HepG2 (cell line): ENCODE results near the gene CCDC148. TPM values are rescaled to one million over a fixed set of nuclear protein-coding genes. Genes with fewer than 3 reads are reported as not detected.
A peak's percentile ranks its signal among the peaks of the same experiment; 100 is the strongest.

ENCODE experiments used
- ATAC-seq: fragments of 200-7000 bp; cut with Tn5 transposase; 3 replicates; pipeline ENCODE4 v1.9.1; 2020; ENCODE audit warnings: mild to moderate bottlenecking, moderate library complexity
- BruUV-seq: library from RNA; stranded (reverse); fragments of 400-500 nt; replicated peaks from 2 replicates; lab custom pipeline; 2021; lab: Mats Ljungman, UMichigan
- CTCF ChIA-PET: fragments of 300-600 bp; formaldehyde crosslinking; extraction: SDS; loops from one replicate; lab custom pipeline; 2021; ENCODE audit warnings: low total read pairs, inconsistent platforms, low intra/inter-chr PET ratio; lab: Yijun Ruan, JAX
- POLR2A ChIA-PET: fragments of 350-600 bp; sonication (Branson Sonifier 250); formaldehyde crosslinking; loops from one replicate; lab custom pipeline; 2020; ENCODE audit warnings: antibody characterized with exemption, inconsistent platforms; lab: Yijun Ruan, JAX
- DNase-seq: peaks from one replicate; pipeline ENCODE4 v3.0.0-alpha.2; 2015; ENCODE audit warnings: low spot score
- FAIRE-seq: peaks from 3 replicates; lab custom pipeline; 2011; peaks lifted over from hg19 to GRCh38; lab: Jason Lieb, UNC
- H2AFZ ChIP-seq: one replicate; pipeline ENCODE4 v1.6.1; 2011; ENCODE audit warnings: low read length, inconsistent platforms
- H3K27ac ChIP-seq: fragments of 300-600 bp; 3 replicates; pipeline ENCODE4 v1.8.0; 2011; ENCODE audit warnings: mixed run types, mild to moderate bottlenecking, mixed read lengths, low read length, inconsistent platforms; ENCODE audit not compliant: insufficient read depth; ENCODE audit errors: extremely low read length
- H3K27me3 ChIP-seq, 2 experiments: fragments of 200-600 bp in 1 of 2; 2 replicates in 1 of 2; 3 replicates in 1 of 2; pipeline versions ENCODE4 v1.6.0 to v1.8.0; 2011; ENCODE audit warnings: low read length in 2 of 2, mild to moderate bottlenecking in 2 of 2, moderate library complexity in 2 of 2, inconsistent platforms in 1 of 2; ENCODE audit not compliant: insufficient read depth in 2 of 2, control insufficient read depth in 1 of 2
- H3K36me3 ChIP-seq, 2 experiments: fragments of 200-600 bp in 1 of 2; replicated peaks in 1 of 2; 2 replicates in 1 of 2; 3 replicates in 1 of 2; pipeline versions ENCODE4 v1.5.1 to v1.8.0; 2011; ENCODE audit warnings: low read length in 2 of 2, inconsistent platforms in 1 of 2; ENCODE audit not compliant: insufficient read depth in 2 of 2, control insufficient read depth in 1 of 2
- H3K4me1 ChIP-seq: 2 replicates; pipeline ENCODE4 v1.5.1; 2012; ENCODE audit warnings: low read length, inconsistent platforms; ENCODE audit not compliant: insufficient read depth
- H3K4me2 ChIP-seq: 2 replicates; pipeline ENCODE4 v1.6.0; 2011; ENCODE audit warnings: low read depth, low read length, inconsistent platforms
- H3K4me3 ChIP-seq, 3 experiments: fragments of 200-600 bp in 1 of 3; sonication (generic), shearing (Covaris generic) in 1 of 3; replicated peaks in 1 of 3; 2 replicates each; pipeline ENCODE4 v1.5.1; 2011 to 2016; ENCODE audit warnings: low read length in 3 of 3, inconsistent platforms in 2 of 3, low read depth in 2 of 3, mild to moderate bottlenecking in 2 of 3, control low read depth in 1 of 3, mixed read lengths in 1 of 3; ENCODE audit not compliant: insufficient read depth in 1 of 3
- H3K79me2 ChIP-seq: one replicate; pipeline ENCODE4 v1.6.1; 2011; ENCODE audit warnings: low read length, inconsistent platforms; ENCODE audit not compliant: insufficient read depth
- H3K9ac ChIP-seq: 2 replicates; pipeline ENCODE4 v1.6.0; 2011; ENCODE audit warnings: mild to moderate bottlenecking, low read depth, low read length, inconsistent platforms; ENCODE audit not compliant: insufficient read depth
- H3K9me3 ChIP-seq: 2 replicates; pipeline ENCODE4 v1.5.1; 2012; ENCODE audit warnings: mild to moderate bottlenecking, low read length
- H4K20me1 ChIP-seq: 2 replicates; pipeline ENCODE4 v1.6.0; 2011; ENCODE audit warnings: inconsistent platforms, mild to moderate bottlenecking, low read length, moderate library complexity; ENCODE audit not compliant: insufficient read depth
- ATAD3A ChIP-seq: sonication (generic); formaldehyde crosslinking; IDR thresholded peaks from 2 replicates; pipeline ENCODE4 v1.4.0; 2020; ENCODE audit warnings: missing genetic modification reagents
- BRF2 ChIP-seq: sonication (generic); formaldehyde crosslinking; IDR thresholded peaks from 2 replicates; pipeline ENCODE4 v1.8.1; 2022; ENCODE audit warnings: mild to moderate bottlenecking, missing genetic modification reagents
- E2F1 ChIP-seq: sonication (generic); formaldehyde crosslinking; IDR thresholded peaks from 2 replicates; pipeline ENCODE4 v1.5.0; 2020; ENCODE audit warnings: missing genetic modification reagents
- JDP2 ChIP-seq: sonication (generic); formaldehyde crosslinking; IDR thresholded peaks from 2 replicates; pipeline ENCODE4 v1.8.1; 2022; ENCODE audit warnings: missing genetic modification reagents, borderline replicate concordance
- MED8 ChIP-seq: sonication (generic); formaldehyde crosslinking; IDR thresholded peaks from 2 replicates; pipeline ENCODE4 v1.8.1; 2023; ENCODE audit warnings: mild to moderate bottlenecking, missing genetic modification reagents; ENCODE audit not compliant: insufficient replicate concordance
- SP4 ChIP-seq: sonication (generic); formaldehyde crosslinking; IDR thresholded peaks from 2 replicates; pipeline ENCODE4 v1.8.1; 2023; ENCODE audit warnings: mild to moderate bottlenecking, missing genetic modification reagents
- ZHX1 ChIP-seq: sonication (generic); formaldehyde crosslinking; IDR thresholded peaks from 2 replicates; pipeline ENCODE4 v1.8.1; 2022; ENCODE audit warnings: low read depth, mild to moderate bottlenecking, missing genetic modification reagents
- ZNF20 ChIP-seq: sonication (generic); formaldehyde crosslinking; IDR thresholded peaks from 2 replicates; pipeline ENCODE4 v1.4.0; 2020; ENCODE audit warnings: mild to moderate bottlenecking, moderate library complexity, missing genetic modification reagents
- ZNF280B ChIP-seq: sonication (generic); formaldehyde crosslinking; IDR thresholded peaks from 2 replicates; pipeline ENCODE4 v1.5.0; 2020; ENCODE audit warnings: missing genetic modification reagents, mild to moderate bottlenecking, borderline replicate concordance
- ZNF362 ChIP-seq: sonication (generic); formaldehyde crosslinking; IDR thresholded peaks from 2 replicates; pipeline ENCODE4 v1.4.0; 2020; ENCODE audit warnings: missing genetic modification reagents, mild to moderate bottlenecking, borderline replicate concordance
- ZNF629 ChIP-seq: sonication (generic); formaldehyde crosslinking; conservative IDR thresholded peaks from 2 replicates; pipeline ENCODE4 v1.5.0; 2020; ENCODE audit warnings: missing genetic modification reagents
- WGBS: methylation state at CpG from one replicate; pipeline ENCODE4 v1.1.6; 2017; ENCODE audit warnings: low lambda C conversion rate; 5-methylcytosine and 5-hydroxymethylcytosine counted together
- in situ Hi-C: cut with HindIII; loops from 2 replicates; pipeline ENCODE4 v1.10.0; 2017; ENCODE audit warnings: low pct_unique_long_range_greater_than_20kb; ENCODE audit not compliant: extremely low pct_ligation_motif_present
- intact Hi-C: fragments of 100-400 bp; cut with micrococcal nuclease; formaldehyde crosslinking; loops from one replicate; pipeline ENCODE4 v1.10.0; 2022; ENCODE audit not compliant: unreplicated experiment
- polyA plus RNA-seq, 8 experiments: library from polyadenylated mRNA; depleted of rRNA in 3 of 8; stranded (reverse) in 7 of 8; unstranded in 1 of 8; fragments of >200 nt; fragmentation: Illumina TruSeq in 4 of 8; extraction: Trizol in 4 of 8; gene quantifications; 2 replicates each; pipeline versions ENCODE4 v1.2.1 to v1.2.3, GENCODE V29; 2011 to 2016; ENCODE audit warnings: low read depth in 4 of 8, missing spikeins in 1 of 8, mixed read lengths in 1 of 8; ENCODE audit not compliant: insufficient read depth in 1 of 8
- total RNA-seq, 5 experiments: library from RNA; depleted of rRNA; stranded (reverse); fragments of >200 nt; fragmentation: Illumina TruSeq; extraction: Trizol; gene quantifications; 2 replicates each; pipeline ENCODE4 v1.2.3, GENCODE V29; 2016; ENCODE audit warnings: low read depth in 1 of 5

The CCDC148 gene
- total and polyA plus RNA-seq, 2 of the 13 experiments (the other 11 are each of a cell fraction or from before 2014, with no cell fraction given) = 0.30 to 0.49 TPM

GRCh38 chr2:158366342-158366741, 90.2 kb downstream of the CCDC148 start:
- 17% methylated on average over 5 of the region's 5 CpGs for WGBS
- peak; percentile 59; the same call in 2 of the 3 replicates for ATAC-seq

More at GRCh38 chr2:158366342-158366741, 90.2 kb downstream of the CCDC148 start:
- no peaks in the 10 kb centered on the region for H4K20me1 ChIP-seq
- DNase-seq (no peak), FAIRE-seq (no peak)
- POLR2A ChIA-PET = no interaction called here
- H2AFZ ChIP-seq = no peak overlapping the region
- BruUV-seq = no TSS peak
- H3K27me3 ChIP-seq = no peaks in the 10 kb centered on the region
- no peak overlapping the region for H3K4me2 ChIP-seq
- H3K4me1 ChIP-seq = no peaks in the 10 kb centered on the region
- in situ Hi-C loops = no loop called here
- no peak overlapping the region for H3K9ac ChIP-seq
- H3K27ac ChIP-seq = no peak overlapping the region
- no peaks in the 10 kb centered on the region for H3K9me3 ChIP-seq
- intact Hi-C loops = no loop called here
- no peak for TF ChIP-seq MED8 (CRISPR knock-in tag)
- TF ChIP-seq ZNF20 = no peak
- no peak for TF ChIP-seq ATAD3A
- TF ChIP-seq BRF2 (CRISPR knock-in tag) = no peak
- TF ChIP-seq ZHX1 (CRISPR knock-in tag) = no peak
- TF ChIP-seq JDP2 = no peak
- no peak for TF ChIP-seq ZNF362 (CRISPR knock-in tag)
- TF ChIP-seq SP4 (CRISPR knock-in tag) = no peak
- TF ChIP-seq E2F1 (CRISPR knock-in tag) = no peak
- TF ChIP-seq ZNF629 (CRISPR knock-in tag) = no peak
- TF ChIP-seq ZNF280B (CRISPR knock-in tag) = no peak
- TF ChIP-seq, all 625 proteins: peak for 0
- no peaks in the 10 kb centered on the region for H3K79me2 ChIP-seq
- no peak overlapping the region for H3K4me3 ChIP-seq
- CTCF ChIA-PET = no interaction called here
- H3K36me3 ChIP-seq = no peaks in the 10 kb centered on the region
